Endometrial microvascular endothelial cells (primary cell): ENCODE data around the gene CARD18. TPM values are rescaled to one million over a fixed set of nuclear protein-coding genes. Genes with fewer than 3 reads are reported as not detected.
"Not testable (repeated sequence)": the region's sequence is repeated elsewhere in the genome, so short reads cannot be mapped to it uniquely, and the experiment has no call there.

Source experiments
- in situ Hi-C: cut with HindIII; loops from 2 replicates; pipeline ENCODE4 v1.10.0; 2017; ENCODE audit warnings: low sequenced_read_pairs, low pct_unique_long_range_greater_than_20kb; ENCODE audit errors: inconsistent ontology term
- total RNA-seq: library from RNA; depleted of rRNA; stranded (reverse); fragments of >200 nt; gene quantifications from one replicate; pipeline ENCODE4 v1.2.3, GENCODE V29; 2015; ENCODE audit errors: inconsistent ontology term

The CARD18 gene
- total RNA-seq, 1 donor from 2014 or later: not detected

DNA sequence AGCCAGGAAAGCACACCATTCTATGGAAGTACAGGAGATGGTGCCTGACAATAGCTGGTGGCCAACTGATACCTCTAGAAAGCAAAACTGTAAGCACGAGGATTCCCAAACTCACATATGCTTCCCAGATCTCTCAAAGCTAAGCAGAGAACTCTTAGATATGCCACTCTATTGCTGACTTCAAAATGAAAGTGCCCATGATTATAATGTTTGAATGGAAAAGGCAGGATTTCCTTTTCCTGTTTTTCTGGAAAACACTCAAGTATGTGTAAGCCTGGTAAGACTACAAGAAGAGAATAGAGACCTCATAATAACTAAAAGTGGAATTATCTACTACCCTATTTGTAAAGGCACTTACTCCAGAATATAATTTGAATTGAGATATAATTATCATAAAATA, 2.6 kb upstream of the CARD18 start:
- in situ Hi-C loops: no loop called here

- in situ Hi-C loops: no loop called here
Measured at GRCh38 chr11:105137286-105137685, 2.3 kb downstream of the CARD18 start.

DNA sequence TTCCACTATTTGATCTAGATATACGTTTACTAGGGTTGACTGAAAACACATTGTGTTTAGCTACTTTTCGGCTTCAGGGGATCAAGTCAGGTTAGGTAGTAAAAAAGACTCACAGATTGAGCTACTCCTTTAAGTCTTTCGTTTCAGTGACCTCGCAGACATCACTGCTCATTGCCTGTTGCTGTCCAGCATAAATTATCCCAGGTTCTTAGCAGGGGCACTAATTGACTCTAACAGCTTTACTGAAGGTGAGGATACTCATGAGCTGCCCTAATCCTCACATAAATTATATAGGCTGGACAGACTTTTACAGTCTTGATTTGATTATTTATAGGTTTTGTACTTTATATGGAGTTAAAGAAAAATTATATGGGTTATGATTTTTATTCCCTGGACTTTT, 3.7 kb downstream of the CARD18 start:
- in situ Hi-C loops: no loop called here

DNA sequence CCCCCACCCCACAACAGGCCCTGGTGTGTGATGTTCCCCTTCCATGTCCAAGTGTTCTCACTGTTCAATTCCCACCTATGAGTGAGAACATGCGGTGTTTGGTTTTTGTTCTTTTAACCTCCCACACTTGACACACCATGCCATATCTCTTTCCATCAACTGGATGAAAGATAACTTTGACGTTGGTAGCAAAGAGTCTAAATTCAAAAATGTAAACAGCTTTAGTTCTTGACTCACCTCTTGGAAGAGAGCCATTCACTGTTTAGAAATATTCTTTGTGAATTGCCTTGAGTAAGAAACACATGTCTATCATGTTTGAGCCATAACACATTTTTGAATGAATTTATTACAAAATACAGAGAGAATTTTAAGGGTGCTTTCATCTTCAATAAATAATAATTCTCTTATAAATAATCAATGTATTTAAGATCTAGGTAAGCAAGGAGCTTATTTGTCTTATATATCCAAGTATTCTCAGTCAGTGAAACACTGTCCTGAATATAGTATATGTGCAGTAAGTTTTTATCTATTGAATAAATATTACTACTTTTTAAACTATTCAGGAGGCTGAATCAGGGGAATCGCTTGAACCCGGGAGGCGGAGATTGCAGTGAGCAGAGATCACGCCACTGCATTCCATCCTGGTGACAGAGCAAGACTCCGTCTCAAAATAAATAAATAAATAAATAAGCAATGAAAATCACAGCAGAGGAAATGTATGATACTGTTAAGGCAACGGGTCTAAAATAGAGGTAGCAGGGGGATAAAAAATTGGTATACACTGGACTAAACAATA, 6.7 kb downstream of the CARD18 start:
- in situ Hi-C loops: no loop called here

GRCh38 chr11:105130189-105130813, 9.3 kb downstream of the CARD18 start:
- in situ Hi-C loops: no loop called here

DNA sequence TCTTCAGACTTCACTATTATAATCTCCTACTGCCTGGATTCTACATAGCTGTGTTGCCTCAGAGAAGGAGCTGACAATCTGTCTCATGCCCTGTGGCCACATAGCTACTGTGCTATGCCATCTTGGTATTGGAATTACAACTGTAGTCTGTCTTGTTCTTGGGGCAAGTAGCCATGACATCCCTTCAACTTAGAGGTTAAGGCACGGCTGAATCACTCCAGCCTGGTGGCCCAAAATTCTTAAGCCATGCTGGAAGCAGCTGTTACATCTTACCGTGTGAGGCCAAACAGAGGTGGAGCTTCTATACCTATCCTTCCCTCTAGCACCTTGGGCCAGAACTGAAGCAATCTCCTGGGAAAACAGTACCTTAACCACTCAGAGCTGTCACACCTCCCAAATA, 14.8 kb downstream of the CARD18 start:
- in situ Hi-C loops: no loop called here

GRCh38 chr11:105111145-105111944, 28.2 kb downstream of the CARD18 start:
- in situ Hi-C loops: no loop called here

DNA sequence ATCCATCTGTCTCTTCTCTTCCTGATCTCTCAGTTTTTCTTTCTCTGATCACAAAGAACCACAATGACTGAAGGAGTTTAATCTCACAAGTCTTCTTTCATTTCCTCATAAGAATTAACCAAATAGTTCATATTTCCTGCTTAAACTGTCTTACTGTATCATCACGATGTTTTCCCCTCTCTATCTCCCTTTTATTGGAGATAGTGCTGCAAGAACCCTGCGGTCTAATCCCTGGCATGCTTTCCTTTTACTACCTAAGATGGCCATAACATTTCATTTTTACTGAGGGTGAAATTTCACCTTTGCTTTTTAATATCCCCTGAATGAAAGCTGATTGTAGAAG, 28.9 kb downstream of the CARD18 start:
- in situ Hi-C loops: no loop called here

GRCh38 chr11:105109855-105110687, 29.5 kb downstream of the CARD18 start:
- in situ Hi-C loops: no loop called here

DNA sequence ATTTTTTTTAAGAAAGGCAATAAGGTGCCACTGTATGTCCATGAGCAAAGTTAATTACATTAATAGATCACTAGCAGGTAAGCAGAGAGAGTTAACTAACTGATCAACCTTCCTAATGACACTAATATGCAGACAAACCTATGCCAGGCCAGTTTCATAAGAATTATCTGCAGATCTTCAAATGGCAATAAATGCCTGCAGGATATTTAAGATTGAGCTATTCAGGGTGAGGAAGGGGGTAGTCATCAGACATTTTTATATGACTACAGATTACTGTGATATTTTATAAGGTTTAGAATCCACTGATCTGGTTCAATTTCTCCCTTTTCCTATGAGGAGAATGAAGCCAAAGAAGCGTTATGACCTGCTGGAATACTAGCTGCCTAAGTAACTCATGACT, 30.2 kb downstream of the CARD18 start:
- in situ Hi-C loops: no loop called here

GRCh38 chr11:105108247-105108646, 31.3 kb downstream of the CARD18 start:
- in situ Hi-C loops: no loop called here

GRCh38 chr11:105107226-105107825, 32.2 kb downstream of the CARD18 start:
- in situ Hi-C loops: not testable (repeated sequence)

DNA sequence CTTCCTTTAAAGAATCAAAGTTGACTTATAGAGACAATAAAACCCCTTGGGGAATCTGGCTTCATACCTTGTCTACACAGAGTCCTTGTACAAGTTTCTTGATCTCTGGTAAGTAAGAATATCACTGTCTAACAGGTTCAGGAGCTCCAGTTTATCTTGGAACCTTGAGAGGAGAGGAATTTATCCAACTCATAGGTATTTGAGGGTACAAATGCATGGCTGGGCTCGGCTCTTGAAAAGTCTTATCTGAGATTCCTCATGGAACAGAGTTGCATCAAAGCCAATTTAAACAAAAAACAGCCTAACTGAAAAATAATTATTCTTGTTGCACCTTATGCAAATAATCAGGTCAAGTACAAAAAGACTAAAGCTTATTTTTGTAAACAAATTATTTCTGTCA, 33.4 kb downstream of the CARD18 start:
- in situ Hi-C loops: no loop called here

- in situ Hi-C loops: no loop called here
Measured at GRCh38 chr11:105104292-105104691, 35.3 kb downstream of the CARD18 start.

DNA sequence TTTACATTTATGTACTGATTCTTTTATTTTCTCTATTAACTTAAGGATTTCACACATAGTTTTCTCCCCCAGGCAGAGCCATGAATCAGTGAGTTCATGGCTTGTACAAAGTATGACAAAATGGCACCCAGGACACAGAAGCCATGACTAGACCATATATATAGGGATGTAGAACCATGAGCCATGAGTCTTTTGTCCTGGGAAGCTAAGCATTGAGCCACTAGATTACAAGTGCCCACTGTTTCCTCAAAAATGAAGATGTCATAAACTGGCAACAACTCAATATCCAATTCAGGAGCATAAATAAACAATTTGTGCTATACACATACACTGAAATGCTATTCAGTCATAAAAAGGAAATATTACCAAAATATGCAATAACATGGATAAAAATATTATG, 36.2 kb downstream of the CARD18 start:
- in situ Hi-C loops: no loop called here

GRCh38 chr11:105102079-105102581, 37.4 kb downstream of the CARD18 start:
- in situ Hi-C loops: not testable (repeated sequence)

- in situ Hi-C loops: no loop called here
Measured at GRCh38 chr11:105100981-105101630, 38.5 kb downstream of the CARD18 start.

- in situ Hi-C loops: no loop called here
Measured at GRCh38 chr11:105100206-105100605, 39.4 kb downstream of the CARD18 start.
